Activated T-cell treated with anti-CD3 and anti-CD28 coated beads for 48 hours (primary cell): ENCODE results near the gene ATXN1.
"Not testable (repeated sequence)": the region's sequence is repeated elsewhere in the genome, so short reads cannot be mapped to it uniquely, and the experiment has no call there.

Source experiments
- DNase-seq: peaks from one replicate; pipeline ENCODE4 v3.0.0-alpha.2; 2020; ENCODE audit warnings: low read depth

Gene ATXN1

DNA sequence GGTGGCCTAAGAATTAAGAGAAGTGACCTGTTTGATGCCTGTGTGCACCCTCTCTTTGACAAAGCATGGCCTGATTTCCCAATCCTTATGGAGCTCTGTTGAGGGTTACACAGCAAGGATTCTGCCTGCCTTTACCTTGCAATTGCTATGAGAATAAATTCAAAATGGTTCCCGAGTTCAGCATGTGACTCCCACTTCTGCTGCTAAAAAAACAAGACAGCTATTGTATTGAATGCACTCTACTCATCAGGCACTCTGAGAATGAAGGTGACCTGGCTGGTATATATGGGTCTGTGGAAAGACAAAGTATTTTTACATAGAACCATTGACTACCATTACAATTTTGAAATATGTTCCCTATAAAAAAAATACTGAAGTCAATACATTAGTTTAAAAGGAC lies 190.3 kb downstream of the ATXN1 start:
- no peak for DNase-seq

DNA sequence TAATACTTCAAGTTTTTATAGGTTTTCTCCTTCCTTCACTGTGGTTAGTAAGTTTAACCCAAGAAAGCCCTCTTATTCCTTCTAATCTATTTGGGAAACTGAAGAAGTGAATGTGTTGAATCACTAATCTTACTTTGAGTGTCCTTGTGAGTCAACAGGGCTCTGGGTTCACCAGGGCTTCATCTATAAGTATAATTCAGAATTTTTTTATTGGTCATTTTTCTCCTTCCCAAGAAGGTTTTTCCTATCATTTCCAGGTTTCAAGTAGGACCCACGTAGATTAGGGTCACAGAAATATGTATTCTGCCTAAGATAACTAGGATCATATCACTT lies 191.1 kb downstream of the ATXN1 start:
- DNase-seq: no peak

DNA sequence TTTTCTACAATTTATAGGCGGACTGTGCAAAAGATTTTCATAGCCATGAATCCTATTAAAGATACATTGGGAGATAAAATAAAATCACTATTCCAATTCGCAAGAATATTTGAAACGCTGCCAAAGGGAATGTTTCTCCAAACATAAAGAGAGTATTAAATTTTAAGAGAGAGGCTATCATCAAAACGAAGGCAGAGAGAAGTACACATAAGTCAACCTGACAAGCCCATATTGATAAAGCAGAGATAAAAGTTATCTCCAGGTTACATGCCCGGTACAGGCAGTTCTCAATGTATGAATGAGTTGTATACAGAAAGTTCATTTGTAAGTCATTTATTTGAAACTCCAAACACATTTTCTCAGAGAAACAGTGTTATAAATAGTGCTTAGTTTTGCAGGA lies 193.1 kb downstream of the ATXN1 start:
- no peak for DNase-seq

DNA sequence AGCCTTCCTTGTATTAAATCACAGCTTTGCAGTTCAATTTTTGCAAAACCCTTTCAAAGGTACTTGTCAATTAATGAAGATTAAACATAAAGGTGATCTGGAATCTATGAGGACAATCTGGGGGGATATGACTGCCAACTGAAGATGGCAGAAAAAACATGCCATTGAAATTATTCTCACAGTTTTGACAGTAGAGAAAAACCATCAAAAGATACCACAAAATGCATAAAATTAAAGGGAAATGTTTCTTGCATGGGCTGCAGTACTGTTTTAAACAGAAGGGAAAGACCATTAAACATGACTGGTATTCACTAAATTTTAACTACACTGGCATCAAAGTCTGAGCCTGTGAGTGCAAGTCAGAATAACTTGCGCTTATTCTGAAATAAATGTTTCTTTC lies 194.2 kb downstream of the ATXN1 start:
- DNase-seq: no peak

DNA sequence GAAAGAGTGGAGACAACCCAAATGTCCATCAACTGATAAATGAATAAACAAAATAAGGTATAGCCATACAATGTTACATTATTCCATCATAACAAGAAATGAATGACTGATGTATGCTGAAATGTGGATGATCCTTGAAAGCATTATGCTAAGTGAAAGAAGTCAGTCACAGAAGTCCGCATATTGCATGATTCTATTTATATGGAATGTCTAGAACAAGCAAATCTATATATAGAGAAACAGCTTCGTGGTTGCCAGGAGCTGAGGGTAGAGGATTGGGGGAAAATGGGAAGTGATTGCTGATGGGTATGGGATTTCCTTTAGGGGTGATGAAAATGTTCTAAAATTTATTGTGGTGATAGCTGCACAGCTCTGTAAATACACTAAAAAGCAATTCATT lies 196.8 kb downstream of the ATXN1 start:
- DNase-seq: no peak

DNA sequence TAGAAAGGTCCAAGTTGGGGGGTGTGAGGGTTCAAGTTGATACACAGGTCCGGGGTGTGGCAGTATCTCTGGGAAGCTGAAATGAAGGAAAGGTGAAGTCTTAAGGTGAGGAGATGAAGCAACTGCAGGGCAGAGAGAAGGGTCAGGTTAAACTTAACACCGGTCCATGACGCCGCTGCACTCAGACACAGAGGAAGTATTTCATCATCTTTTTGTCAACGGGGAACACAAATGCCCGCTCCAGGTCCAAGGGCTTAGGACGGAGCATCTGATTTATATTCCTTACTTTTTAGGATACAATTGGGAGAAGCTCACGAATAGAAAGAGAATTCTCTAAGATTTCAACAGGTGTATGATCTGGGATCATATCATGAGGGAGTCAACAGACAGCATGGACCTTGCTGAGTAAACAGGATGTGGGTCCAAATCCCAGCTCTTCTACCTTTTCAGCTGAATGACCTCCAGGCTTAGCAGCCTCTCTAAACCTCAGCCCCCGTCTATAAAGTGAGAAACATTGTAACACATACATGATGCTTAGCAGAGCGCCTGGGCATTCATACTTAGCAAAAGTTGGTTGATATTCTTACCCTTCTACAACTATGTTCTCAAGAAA lies 197.5 kb downstream of the ATXN1 start:
- DNase-seq: no peak

DNA sequence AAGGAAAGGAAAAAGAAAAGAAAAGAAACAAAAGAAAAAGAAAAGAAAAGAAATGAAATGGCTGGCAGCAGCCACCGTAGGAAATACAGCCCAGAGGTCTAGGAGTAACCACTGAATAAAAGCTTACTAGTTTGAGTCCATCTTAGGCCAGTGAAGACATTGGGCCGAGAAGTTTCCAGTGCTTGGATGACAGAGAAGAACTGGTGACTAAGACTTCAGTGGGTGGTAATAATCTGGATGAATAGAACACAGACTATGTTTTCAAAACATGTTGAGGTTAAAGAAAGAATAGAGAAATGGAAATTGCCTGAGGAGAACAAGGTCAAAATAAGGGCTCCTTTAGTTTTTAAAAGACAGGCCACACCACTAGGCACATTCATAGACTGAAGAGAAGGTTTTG lies 198.8 kb downstream of the ATXN1 start:
- DNase-seq: no peak

DNA sequence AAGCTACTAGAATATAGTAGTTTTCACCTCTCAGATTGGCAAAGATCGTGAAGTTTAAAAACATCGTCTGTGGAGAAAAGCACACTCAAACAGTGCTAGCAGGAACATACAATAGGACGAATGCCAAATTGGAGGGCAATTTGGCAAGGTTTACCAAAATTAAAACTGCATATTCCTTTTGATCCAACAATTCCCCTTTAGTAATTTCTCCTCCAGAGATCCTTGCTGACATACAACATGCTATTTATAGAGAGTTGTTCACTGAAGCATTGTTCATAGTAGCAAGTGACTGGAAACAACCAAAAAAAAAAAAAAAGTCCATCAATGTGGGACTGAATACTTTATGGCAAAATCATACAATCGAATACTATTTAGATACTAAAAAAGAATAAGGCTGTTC lies 202.2 kb downstream of the ATXN1 start:
- no peak for DNase-seq

DNA sequence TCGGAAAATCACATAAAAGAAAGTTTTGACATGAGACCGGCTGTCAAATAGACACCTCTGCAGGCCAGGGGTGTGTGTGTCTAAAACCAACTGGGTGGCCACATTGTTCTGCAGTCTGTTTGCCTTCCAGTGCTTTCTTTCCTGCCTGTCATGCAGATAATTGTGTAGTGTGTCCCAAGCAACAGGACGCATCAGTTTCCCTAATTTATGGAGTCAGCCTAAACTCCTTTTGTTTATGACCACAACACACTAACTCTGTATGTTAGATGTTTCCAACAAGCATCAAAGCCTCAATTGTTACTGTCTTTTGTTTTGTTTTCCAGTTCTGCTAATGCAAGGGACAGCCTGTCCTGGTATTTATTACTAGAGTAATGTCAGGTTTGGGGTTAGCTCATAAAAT lies 205.7 kb downstream of the ATXN1 start:
- no peak for DNase-seq

DNA sequence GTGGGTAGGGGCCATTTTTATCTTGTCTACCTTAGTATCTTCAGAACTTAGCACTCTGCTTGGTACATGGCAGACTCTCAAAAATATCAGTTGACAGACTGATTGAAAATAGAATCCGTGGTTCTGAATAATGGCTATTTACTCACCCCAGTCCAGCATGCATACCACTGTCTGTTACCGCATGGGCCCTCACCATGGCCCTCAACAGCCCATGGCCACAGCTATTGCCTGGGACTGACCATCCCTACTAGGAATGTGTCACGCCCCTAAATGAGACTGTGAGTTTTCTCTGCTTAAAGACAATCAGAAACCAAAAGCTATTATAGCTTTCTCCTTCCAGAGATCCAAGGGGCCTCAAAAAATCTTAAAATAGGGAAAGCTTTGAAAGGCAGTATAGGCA lies 207.7 kb downstream of the ATXN1 start:
- no peak for DNase-seq

DNA sequence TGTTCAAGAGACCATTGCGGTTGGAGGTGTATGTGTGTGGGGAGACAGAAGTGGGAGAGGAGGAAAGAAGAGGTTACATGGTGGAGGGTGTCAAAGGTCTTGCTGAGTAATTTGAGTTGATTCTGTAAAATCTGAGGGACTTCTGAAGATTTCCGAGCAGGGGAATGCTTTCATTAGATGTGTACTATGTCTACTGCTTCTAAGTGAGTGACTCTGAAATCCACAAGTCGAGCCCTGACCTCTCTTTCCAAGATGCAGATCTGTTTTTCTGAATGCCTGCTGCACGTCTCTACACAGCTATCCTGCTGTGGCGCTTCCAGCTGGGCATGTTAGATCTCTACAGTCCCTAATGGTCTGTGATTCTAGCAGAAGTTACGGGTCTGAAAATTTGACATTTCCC lies 209.8 kb downstream of the ATXN1 start:
- no peak for DNase-seq

DNA sequence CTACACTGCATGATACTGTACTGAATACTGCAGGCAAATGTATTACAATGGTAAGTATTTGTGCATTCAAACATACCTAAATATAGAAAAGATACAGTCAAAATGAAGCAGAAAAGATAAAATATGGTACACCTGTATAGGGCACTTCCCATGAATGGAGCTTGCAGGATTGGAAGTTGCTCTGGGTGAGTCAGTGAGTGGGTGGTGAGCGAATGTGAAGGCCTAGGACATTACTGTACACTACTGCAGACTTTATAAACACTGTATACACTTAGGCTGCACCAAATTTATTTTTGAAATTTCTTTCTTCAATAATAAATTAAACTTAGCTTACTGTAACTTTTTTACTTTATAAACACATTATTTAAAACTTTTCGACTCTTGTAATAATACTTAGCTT lies 213.1 kb downstream of the ATXN1 start:
- no peak for DNase-seq

DNA sequence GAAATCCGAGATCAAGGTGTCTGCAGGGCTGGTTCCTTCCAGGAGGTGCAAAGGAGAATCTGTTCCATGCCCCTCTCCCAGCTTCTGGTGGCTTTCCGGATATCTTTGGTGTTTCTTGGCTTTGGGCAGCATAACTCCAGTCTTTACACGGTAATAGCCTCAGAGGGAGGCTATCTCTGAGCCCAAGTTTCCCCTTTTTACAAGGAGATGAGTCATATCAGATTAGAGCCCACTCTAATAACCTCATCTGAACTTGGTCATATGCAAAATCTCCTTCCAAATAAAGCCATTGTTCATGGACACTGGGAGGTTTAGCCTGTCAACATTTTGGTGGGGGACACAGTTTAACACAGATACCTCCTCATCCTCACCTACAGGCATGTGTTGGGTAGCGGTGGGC lies 213.7 kb downstream of the ATXN1 start:
- DNase-seq: no peak

DNA sequence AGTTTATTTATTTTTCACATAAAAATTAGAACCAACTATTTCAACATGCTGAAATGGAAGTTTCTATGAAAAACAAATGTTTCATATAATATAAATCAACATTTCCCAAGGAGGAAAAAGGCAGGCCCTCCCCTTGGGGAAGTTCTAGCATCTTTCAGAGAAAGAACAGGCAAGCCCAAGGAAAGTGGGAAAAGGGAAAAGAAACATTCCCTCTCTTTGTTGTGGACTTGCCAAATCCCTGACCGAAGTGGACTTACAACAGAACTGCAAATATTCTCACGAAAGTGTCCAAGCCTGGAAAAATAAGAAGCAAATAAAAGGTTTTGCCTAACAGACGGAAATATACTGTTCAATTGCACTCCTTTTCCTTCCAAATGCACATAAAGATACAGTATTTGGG lies 214.4 kb downstream of the ATXN1 start:
- no peak for DNase-seq

DNA sequence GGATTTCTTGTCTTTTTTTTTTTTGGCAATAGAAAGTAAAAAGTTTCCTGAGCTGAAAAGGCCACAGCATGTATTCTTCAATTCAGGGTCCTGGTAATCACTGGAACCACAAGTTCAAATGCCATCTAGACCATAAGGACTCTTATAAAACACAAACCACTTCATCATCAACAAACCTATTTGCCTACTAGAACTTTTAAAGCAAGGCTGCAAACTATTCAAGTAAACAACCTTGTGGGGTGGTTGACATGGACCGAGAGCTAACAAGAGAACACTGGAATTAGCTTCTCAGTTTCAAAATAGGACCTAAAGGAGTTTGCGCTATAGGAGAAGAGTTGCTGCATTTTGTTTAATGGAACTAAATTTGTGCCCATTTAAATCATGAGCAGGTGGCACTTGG lies 215.9 kb downstream of the ATXN1 start:
- no peak for DNase-seq

DNA sequence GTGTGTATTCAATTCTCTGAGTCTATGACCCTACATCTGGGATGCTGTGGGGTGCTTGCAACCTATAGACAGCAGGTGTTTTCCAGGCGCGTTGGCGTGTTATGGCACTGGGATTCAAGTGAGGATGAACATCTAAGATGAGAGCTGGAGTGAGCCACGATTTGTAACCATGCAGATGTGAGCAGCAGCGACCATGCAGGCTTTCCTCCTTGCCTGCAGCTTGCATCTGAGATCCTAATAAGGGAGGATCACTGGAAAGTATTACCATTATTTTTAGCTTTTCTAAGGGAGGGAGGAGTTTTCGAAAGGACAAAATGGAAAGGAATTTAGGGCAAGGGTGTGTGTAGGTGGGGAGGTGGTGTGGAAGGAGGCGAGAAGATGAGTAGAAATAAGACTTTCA lies 216.7 kb downstream of the ATXN1 start:
- no peak for DNase-seq

DNA sequence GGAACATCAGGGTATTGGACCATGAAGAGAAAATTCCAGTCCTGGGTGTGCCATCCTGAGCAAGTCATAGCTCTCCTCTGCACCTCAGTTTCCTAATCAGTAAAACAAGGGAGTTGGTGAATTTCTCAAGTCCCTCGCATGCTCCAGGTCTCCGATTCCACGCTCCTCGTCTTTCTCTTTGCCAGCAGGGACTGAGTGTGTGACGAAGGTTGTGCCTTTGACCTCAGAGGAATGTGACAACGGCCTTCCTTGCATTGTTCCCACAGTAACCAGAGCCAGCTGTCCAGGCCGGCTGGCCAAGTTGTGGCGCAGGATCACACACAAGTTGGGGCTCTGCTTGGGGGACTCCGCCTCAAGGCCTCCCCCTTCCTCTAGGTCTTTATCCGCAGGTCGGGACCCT lies 217.3 kb downstream of the ATXN1 start:
- no peak for DNase-seq

DNA sequence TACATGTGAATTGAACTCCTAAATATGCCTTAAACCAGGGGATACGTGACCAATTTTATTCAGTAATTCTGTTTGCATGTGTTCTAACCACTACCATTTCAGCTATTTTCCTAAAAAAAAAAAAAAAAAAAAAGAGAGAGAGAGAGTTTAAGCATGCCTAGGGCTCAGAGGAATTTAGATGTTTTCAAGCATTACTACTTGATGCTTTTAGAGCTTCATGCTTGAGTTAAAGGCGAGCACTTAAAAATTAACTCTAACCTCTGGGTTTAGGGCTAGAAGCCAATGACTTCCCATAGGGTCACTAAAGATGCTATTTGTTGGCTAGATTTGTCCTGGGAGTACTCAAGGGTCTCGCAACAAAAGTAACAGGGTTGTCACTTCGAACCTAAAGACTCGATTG lies 217.7 kb downstream of the ATXN1 start:
- DNase-seq: no peak

DNA sequence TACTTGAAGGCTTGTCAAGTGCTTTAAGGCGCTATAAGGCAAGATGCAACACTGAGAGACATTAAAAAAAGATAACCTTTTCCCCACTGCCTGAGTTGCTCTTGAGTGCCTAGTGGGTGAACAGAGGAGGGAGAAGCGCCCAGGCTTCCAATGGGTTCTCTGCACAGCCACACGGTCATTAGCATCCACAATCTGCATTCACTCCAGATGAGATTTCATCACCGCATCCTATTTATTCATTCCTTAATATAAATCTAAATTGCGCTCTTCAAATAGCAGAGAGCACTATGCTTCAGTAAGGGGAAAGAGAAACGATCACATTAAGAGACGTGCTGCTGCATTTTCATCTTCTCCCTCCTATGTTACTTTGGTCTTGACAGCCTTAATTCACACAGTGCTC lies 219.2 kb downstream of the ATXN1 start:
- no peak for DNase-seq

DNA sequence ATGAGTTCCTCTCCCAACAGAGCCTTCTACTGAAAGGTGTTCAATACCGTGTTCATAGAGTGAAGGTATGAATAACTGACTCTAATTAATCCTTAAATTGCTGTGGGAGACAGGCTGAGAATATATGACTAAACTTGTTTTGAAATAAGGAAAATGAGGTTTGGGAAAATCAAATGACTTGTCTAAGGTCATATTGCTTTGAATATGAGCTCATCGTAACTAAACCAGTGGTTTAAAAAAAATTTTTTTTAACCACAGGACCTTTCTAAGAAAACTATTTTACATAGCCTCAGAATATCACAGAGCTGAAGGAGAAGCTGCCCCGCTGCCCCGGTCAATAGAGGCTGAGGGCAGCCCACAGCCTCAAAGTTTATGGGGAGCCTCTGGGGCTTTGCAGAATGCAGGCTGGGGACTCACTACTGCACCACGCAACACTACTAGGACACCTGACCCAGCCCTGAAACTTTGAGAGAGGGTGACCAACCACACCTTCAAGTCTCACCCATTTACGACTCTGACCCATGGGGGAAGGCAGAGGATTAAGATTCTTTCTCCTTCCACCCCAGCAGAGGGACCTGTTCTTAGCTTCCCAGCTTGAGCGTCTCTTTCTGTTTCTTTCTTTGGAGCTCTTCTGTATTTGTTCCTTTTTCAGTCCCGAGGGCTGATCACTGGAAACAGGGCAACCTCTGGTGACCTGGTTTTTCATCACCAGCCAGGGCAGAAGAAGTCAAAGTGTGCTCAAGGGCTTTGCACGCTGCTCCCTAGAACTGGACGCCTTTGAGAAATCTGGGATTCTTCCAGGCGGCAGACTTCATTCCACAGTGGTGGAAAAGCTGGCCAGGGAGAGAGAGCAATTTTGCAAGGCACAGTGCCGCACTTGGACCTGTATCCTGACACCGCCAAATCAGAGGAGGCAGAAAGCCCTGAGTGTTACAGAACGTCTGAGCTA lies 220.2 kb downstream of the ATXN1 start:
- no peak for DNase-seq

DNA sequence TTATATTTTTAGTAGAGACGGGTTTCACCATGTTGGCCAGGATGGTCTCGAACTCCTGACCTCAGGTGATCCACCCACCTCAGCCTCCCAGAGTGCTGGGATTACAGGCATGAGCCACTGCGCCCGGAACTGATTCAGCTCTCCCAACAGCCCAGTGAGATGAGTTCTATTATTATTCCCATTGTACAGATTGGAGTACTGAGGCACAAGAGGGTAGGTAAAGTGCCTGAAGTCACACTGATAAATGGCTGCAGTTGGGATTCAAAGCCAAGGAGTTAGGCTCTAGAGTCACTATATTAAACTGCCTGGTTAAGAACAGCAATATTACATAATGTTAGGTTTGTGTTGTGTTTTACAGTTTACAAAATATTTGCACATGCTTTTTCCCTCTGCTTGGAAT lies 220.9 kb downstream of the ATXN1 start:
- not testable (repeated sequence) for DNase-seq

DNA sequence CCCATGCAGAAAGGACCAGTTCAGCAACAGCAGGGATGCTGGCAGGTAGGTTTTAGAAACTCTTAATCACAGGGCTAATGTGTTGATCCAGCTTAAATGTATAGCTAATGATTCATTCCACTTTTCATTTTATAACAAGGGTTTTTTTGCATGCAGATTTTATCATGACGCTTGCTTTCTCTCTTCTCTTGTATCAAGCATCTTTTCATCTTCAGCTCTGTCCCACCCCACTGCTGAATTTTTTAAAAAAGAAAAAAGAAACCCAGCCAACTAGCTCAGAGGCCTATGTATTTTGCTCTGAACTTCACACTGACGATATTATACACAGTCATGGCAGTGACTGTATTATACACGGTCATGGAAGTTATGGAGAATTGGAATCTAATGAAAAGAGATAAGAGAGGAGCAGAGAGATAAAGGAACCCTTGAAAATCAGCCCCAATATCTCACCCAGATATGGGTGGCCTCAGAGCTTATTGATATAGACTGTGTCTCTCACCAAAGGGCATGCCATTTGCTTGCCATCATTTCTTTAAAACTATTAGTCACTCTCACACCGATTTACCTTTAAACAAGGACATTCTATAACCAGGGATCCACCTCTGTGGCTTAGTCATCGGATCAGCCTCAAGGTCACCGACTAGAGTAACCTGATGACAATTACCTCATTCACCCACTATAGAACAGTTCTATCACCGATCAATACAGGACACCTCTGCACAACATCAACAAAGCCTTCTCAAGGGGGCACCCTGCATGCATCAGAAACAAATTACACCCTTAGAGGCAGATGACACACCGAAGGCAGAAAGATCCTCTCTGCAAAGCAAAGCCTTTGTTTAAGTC lies 222.0 kb downstream of the ATXN1 start:
- DNase-seq: no peak

DNA sequence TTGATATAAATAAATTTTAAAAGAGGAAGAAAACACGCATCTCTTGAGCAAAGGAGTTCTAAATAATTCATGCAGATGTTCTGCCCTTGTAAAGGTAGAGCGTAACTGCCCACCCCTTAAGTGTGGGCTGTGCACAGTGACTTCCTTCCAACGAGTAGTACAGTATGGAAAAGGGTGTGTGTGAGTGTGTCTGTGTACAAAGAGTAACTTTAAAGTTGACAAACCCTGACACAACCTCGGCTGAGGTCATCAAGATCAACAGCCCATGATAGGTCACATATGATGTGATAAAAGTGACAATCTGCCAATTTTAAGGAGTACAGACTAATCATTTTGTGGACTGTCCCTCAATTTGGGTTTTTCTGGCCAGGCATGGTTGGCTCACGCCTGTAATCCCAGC lies 225.7 kb downstream of the ATXN1 start:
- no peak for DNase-seq
